SU-DHL-6 (cell line): ENCODE measurements around the gene HUNK.

ENCODE experiments used
- H2AFZ ChIP-seq: fragments of 200-600 bp; sonication (generic); 2 replicates; pipeline ENCODE4 v1.6.1; 2014; ENCODE audit warnings: low read depth, mild to moderate bottlenecking, moderate library complexity, mixed read lengths, antibody characterized with exemption, low read length; ENCODE audit not compliant: severe bottlenecking
- H3F3A ChIP-seq: fragments of 200-600 bp; shearing (Covaris generic); 2 replicates; pipeline ENCODE4 v1.6.0; 2016; ENCODE audit warnings: antibody characterized with exemption, mild to moderate bottlenecking; ENCODE audit not compliant: insufficient read depth
- H3K27ac ChIP-seq: fragments of 200-600 bp; sonication (generic); 2 replicates; pipeline ENCODE4 v1.5.1; 2016; ENCODE audit warnings: low read depth, mild to moderate bottlenecking, low read length, moderate library complexity, mixed read lengths
- H3K27me3 ChIP-seq: fragments of 200-600 bp; sonication (generic), shearing (Covaris generic); 2 replicates; pipeline ENCODE4 v1.6.0; 2014; ENCODE audit warnings: mild to moderate bottlenecking, low read length
- H3K36me3 ChIP-seq: fragments of 200-600 bp; sonication (generic); 2 replicates; pipeline ENCODE4 v1.6.1; 2014; ENCODE audit warnings: mild to moderate bottlenecking, low read length, mixed read lengths
- H3K4me2 ChIP-seq: fragments of 300-600, 200-600 bp; shearing (Covaris generic), sonication (generic); 2 replicates; pipeline ENCODE4 v1.6.0; 2014; ENCODE audit warnings: low read length, low read depth, mild to moderate bottlenecking; ENCODE audit not compliant: poor library complexity, severe bottlenecking
- H3K4me3 ChIP-seq: fragments of 200-600 bp; sonication (generic); 2 replicates; pipeline ENCODE4 v1.5.1; 2014; ENCODE audit warnings: antibody characterized with exemption, low read length, mild to moderate bottlenecking, mixed read lengths; ENCODE audit not compliant: insufficient read depth, poor library complexity, severe bottlenecking
- H3K79me2 ChIP-seq: fragments of 200-600 bp; sonication (generic); 2 replicates; pipeline ENCODE4 v1.6.1; 2014; ENCODE audit warnings: mild to moderate bottlenecking, low read length, moderate library complexity; ENCODE audit not compliant: insufficient read depth
- H3K9ac ChIP-seq: fragments of 200-600 bp; sonication (generic); 2 replicates; pipeline ENCODE4 v1.7.0; 2014; ENCODE audit warnings: mild to moderate bottlenecking, low read length
- H3K9me2 ChIP-seq: fragments of 200-600 bp; sonication (generic); replicated peaks from 2 replicates; pipeline ENCODE4 v1.6.1; 2014; ENCODE audit warnings: low read length; ENCODE audit not compliant: insufficient read depth
- H3K9me3 ChIP-seq: fragments of 200-600 bp; sonication (generic); 2 replicates; pipeline ENCODE4 v1.6.1; 2014; ENCODE audit warnings: low read length, mixed read lengths; ENCODE audit not compliant: insufficient read depth
- H4K20me1 ChIP-seq: fragments of 200-600 bp; sonication (generic); 2 replicates; pipeline ENCODE4 v1.6.1; 2014; ENCODE audit warnings: low read depth, mild to moderate bottlenecking, antibody characterized with exemption, low read length, moderate library complexity, mixed read lengths
- CTCF ChIP-seq: fragments of 200-600 bp; sonication (generic); IDR thresholded peaks from one replicate; pipeline ENCODE4 v1.5.1; 2017; ENCODE audit warnings: antibody characterized with exemption, mild to moderate bottlenecking, low read length, moderate library complexity; ENCODE audit not compliant: insufficient read depth, poor library complexity, severe bottlenecking
- EZH2phosphoT487 ChIP-seq: fragments of 200-600 bp; sonication (generic), shearing (Covaris generic); conservative IDR thresholded peaks from 2 replicates; pipeline ENCODE4 v1.6.1; 2018; ENCODE audit warnings: mild to moderate bottlenecking, antibody characterized with exemption, low read length, moderate library complexity, mixed read lengths

HUNK gene

GRCh38 chr21:31961704-31962103 is 88.9 kb downstream of the HUNK start:
- H3K9ac ChIP-seq, result no peak overlapping the region
- H2AFZ ChIP-seq, result no peak overlapping the region
- no peaks in the 10 kb centered on the region for H3K79me2 ChIP-seq
- no peaks in the 10 kb centered on the region for H3K9me3 ChIP-seq
- H3K4me2 ChIP-seq, result no peak overlapping the region
- no peaks in the 10 kb centered on the region for H3F3A ChIP-seq
- H3K27ac ChIP-seq, result no peak overlapping the region
- no peak overlapping the region for H3K4me3 ChIP-seq
- no peaks in the 10 kb centered on the region for H3K9me2 ChIP-seq
- TF ChIP-seq EZH2phosphoT487, result no peak
- no peak for TF ChIP-seq CTCF
- H3K36me3 ChIP-seq, result no peaks in the 10 kb centered on the region
- H4K20me1 ChIP-seq, result no peaks in the 10 kb centered on the region
- no peaks in the 10 kb centered on the region for H3K27me3 ChIP-seq

- Histone ChIP-seq H3K9me3 (no peaks in the 10 kb centered on the region), H3K79me2 (no peaks in the 10 kb centered on the region), H3K9me2 (no peaks in the 10 kb centered on the region), H2AFZ (no peak overlapping the region), H3K27ac (no peak overlapping the region), H4K20me1 (no peaks in the 10 kb centered on the region), H3F3A (no peaks in the 10 kb centered on the region), H3K4me3 (no peak overlapping the region), H3K27me3 (no peaks in the 10 kb centered on the region), H3K4me2 (no peak overlapping the region), H3K9ac (no peak overlapping the region), H3K36me3 (no peaks in the 10 kb centered on the region)
- TF ChIP-seq EZH2phosphoT487 (no peak), CTCF (no peak)
Observed at GRCh38 chr21:31964692-31965091, 91.9 kb downstream of the HUNK start.

- no peaks in the 10 kb centered on the region for H3F3A ChIP-seq
- TF ChIP-seq EZH2phosphoT487 (no peak), CTCF (no peak)
- H3K9me2 ChIP-seq, result no peaks in the 10 kb centered on the region
- no peak overlapping the region for H3K4me3 ChIP-seq
- H3K36me3 ChIP-seq, result no peaks in the 10 kb centered on the region
- no peak overlapping the region for H2AFZ ChIP-seq
- H4K20me1 ChIP-seq, result no peaks in the 10 kb centered on the region
- H3K9ac ChIP-seq, result no peak overlapping the region
- H3K79me2 ChIP-seq, result no peaks in the 10 kb centered on the region
- no peaks in the 10 kb centered on the region for H3K9me3 ChIP-seq
- no peaks in the 10 kb centered on the region for H3K27me3 ChIP-seq
- H3K4me2 ChIP-seq, result no peak overlapping the region
- H3K27ac ChIP-seq, result no peak overlapping the region
Observed at GRCh38 chr21:31967334-31967733, 94.5 kb downstream of the HUNK start.

- H4K20me1 ChIP-seq, result no peaks in the 10 kb centered on the region
- H3K27ac ChIP-seq, result no peak overlapping the region
- no peaks in the 10 kb centered on the region for H3K27me3 ChIP-seq
- no peak overlapping the region for H3K4me2 ChIP-seq
- H3K9me2 ChIP-seq, result no peaks in the 10 kb centered on the region
- no peak overlapping the region for H2AFZ ChIP-seq
- H3K9ac ChIP-seq, result no peak overlapping the region
- H3F3A ChIP-seq, result no peaks in the 10 kb centered on the region
- no peak for TF ChIP-seq EZH2phosphoT487
- TF ChIP-seq CTCF, result no peak
- no peaks in the 10 kb centered on the region for H3K36me3 ChIP-seq
- no peaks in the 10 kb centered on the region for H3K79me2 ChIP-seq
- no peak overlapping the region for H3K4me3 ChIP-seq
- no peaks in the 10 kb centered on the region for H3K9me3 ChIP-seq
Observed at GRCh38 chr21:31972622-31973021, 99.8 kb downstream of the HUNK start.
